ENCODE data around the gene EFHD2. TPM values are rescaled to one million over a fixed set of nuclear protein-coding genes. Genes with fewer than 3 reads are reported as not detected.
A peak's percentile ranks its signal among the peaks of the same experiment; 100 is the strongest.

The EFHD2 gene
- total RNA-seq, 1 experiment from 2014 or later, result 192 TPM

DNA sequence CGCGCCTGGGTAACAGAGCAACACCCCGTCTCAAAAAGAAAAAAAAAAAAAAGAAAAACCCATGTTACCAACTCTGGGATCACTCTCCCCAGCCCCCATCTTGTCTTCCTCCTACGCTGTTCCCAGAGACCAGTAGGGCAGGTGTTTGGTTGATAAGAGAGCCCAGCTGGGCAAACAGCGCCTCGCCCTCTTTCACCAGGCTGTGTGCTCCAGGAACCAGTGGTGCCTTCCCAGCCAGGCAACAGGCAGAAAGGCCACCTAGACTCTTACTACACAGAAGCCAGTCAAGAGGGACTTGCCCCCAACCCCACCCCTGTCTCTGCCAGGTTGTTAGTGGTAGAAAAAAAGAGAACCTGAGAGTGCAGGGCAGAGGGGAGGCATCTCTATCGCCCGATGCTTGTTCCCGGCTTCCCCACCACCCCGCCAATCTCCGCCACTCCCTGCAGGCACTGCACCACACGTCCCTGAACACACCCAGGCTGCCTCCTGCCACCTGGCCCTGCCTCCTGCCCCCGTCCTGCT, 14.5 kb downstream of the EFHD2 start:
- Histone ChIP-seq H3K36me3 (ENCODE audit: low read depth, low read length) (peaks cover 30% of the 10 kb centered on the region), H3K4me1 (ENCODE audit: insufficient read depth, low read length) (peaks cover 24% of the 10 kb centered on the region), H3K79me2 (ENCODE audit: low read length) (peaks cover 56% of the 10 kb centered on the region), H3K4me2 (ENCODE audit: low read length) (no peak overlapping the region), H2AFZ (ENCODE audit: low read length) (no peak overlapping the region), H3K9ac (ENCODE audit: low read length) (no peak overlapping the region), H3K9me3 (ENCODE audit: low read length) (no peaks in the 10 kb centered on the region), H3K27me3 (ENCODE audit: low read length) (no peaks in the 10 kb centered on the region), H3K27ac (ENCODE audit: low read length) (no peak overlapping the region), H3K4me3 (ENCODE audit: low read length) (no peak overlapping the region), H3F3A (ENCODE audit: low read length, unreplicated experiment) (no peaks in the 10 kb centered on the region), H3K9me2 (replicated peaks; ENCODE audit: low read length) (no peaks in the 10 kb centered on the region), H4K20me1 (ENCODE audit: low read length) (peaks cover 19% of the 10 kb centered on the region; the same call in 1 of the 2 replicates)
- ChIA-PET POLR2A (ENCODE audit: unreplicated experiment) (no interaction called here), CTCF (no interaction called here)
- ATAC-seq, result peak; percentile 21; the same call in 1 of the 2 replicates
- TF ChIP-seq, protein P1, sequence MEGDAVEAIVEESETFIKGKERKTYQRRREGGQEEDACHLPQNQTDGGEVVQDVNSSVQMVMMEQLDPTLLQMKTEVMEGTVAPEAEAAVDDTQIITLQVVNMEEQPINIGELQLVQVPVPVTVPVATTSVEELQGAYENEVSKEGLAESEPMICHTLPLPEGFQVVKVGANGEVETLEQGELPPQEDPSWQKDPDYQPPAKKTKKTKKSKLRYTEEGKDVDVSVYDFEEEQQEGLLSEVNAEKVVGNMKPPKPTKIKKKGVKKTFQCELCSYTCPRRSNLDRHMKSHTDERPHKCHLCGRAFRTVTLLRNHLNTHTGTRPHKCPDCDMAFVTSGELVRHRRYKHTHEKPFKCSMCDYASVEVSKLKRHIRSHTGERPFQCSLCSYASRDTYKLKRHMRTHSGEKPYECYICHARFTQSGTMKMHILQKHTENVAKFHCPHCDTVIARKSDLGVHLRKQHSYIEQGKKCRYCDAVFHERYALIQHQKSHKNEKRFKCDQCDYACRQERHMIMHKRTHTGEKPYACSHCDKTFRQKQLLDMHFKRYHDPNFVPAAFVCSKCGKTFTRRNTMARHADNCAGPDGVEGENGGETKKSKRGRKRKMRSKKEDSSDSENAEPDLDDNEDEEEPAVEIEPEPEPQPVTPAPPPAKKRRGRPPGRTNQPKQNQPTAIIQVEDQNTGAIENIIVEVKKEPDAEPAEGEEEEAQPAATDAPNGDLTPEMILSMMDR (conservative IDR thresholded peaks at IDR 0.05; ENCODE audit: low read depth, low read length), result no peak
- TF ChIP-seq EZH2phosphoT487 (IDR thresholded peaks at IDR 0.05; ENCODE audit: borderline replicate concordance, low read length) (no peak), EZH2 (IDR thresholded peaks at IDR 0.05; ENCODE audit: low read length, unreplicated experiment) (no peak)
- no peak for DNase-seq
- intact Hi-C loops (cut with micrococcal nuclease), result no loop called here
- no TSS peak for BruUV-seq (replicated peaks)

DNA sequence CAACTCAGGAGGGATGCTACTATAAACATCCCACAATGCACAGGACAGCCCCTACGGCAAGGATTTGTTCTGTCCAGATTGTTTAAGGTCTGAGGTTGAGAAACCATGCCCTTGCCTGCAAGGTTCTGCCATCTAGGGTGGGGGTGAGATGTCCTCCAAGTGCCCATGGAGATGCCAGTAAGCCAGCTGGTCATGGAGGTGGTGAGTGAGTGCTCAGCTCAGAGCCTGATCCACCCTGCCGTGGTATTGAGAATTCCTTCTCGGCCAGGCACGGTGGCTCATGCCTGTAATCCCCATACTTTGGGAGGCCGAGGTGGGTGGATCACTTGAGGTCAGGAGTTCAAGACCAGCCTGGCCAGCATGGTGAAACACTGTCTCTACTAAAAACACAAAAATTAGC, 15.3 kb downstream of the EFHD2 start:
- CTCF ChIA-PET, result no interaction called here
- H2AFZ ChIP-seq (ENCODE audit: low read length), result no peak overlapping the region
- H3K4me2 ChIP-seq (ENCODE audit: low read length), result no peak overlapping the region
- no peak overlapping the region for H3K27ac ChIP-seq (ENCODE audit: low read length)
- BruUV-seq (replicated peaks), result no TSS peak
- peaks cover 49% of the 10 kb centered on the region for H3K79me2 ChIP-seq (ENCODE audit: low read length)
- no peaks in the 10 kb centered on the region for H3K27me3 ChIP-seq (ENCODE audit: low read length)
- no peaks in the 10 kb centered on the region for H3F3A ChIP-seq (ENCODE audit: low read length, unreplicated experiment)
- POLR2A ChIA-PET (ENCODE audit: unreplicated experiment), result interaction anchor here (0.6 kb wide), 1 partner anchor 102 kb away, joined by 5 read pairs; no protein-coding TSS in a partner anchor
- H3K36me3 ChIP-seq (ENCODE audit: low read depth, low read length), result peaks cover 30% of the 10 kb centered on the region
- H3K9me2 ChIP-seq (replicated peaks; ENCODE audit: low read length), result no peaks in the 10 kb centered on the region
- H3K4me3 ChIP-seq (ENCODE audit: low read length), result no peak overlapping the region
- peaks cover 19% of the 10 kb centered on the region; the same call in 1 of the 2 replicates for H4K20me1 ChIP-seq (ENCODE audit: low read length)
- intact Hi-C loops (cut with micrococcal nuclease), result no loop called here
- DNase-seq, result no peak
- TF ChIP-seq EZH2 (IDR thresholded peaks at IDR 0.05; ENCODE audit: low read length, unreplicated experiment), result no peak
- TF ChIP-seq, protein P1 (conservative IDR thresholded peaks at IDR 0.05; ENCODE audit: low read depth, low read length), result no peak
- no peak for TF ChIP-seq EZH2phosphoT487 (IDR thresholded peaks at IDR 0.05; ENCODE audit: borderline replicate concordance, low read length)
- H3K9me3 ChIP-seq (ENCODE audit: low read length), result no peaks in the 10 kb centered on the region
- peaks cover 31% of the 10 kb centered on the region for H3K4me1 ChIP-seq (ENCODE audit: insufficient read depth, low read length)
- H3K9ac ChIP-seq (ENCODE audit: low read length), result no peak overlapping the region
- ATAC-seq, result no peak

DNA sequence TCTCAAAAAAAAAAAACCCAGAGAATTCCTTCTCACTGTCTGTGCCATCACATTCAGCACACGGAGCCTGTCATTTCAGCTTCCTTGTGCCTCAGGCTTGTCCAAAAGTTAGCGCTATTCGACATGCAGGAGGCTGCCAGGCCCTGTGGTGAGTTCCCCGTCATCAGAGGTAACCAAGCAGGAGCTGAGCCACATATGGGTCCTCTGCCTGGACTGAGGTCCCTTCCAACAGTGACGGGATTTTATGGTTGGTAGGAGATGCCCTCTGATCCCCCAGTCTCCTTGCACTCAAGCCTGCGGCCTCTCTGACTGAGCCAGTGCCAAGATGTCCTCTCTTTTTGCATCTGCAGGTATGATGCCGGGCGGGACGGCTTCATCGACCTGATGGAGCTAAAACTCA, 15.8 kb downstream of the EFHD2 start:
- H3K27ac ChIP-seq (ENCODE audit: low read length), result no peak overlapping the region
- no peak overlapping the region for H3K4me3 ChIP-seq (ENCODE audit: low read length)
- no peaks in the 10 kb centered on the region for H3K9me2 ChIP-seq (replicated peaks; ENCODE audit: low read length)
- peaks cover 35% of the 10 kb centered on the region for H3K4me1 ChIP-seq (ENCODE audit: insufficient read depth, low read length)
- no peaks in the 10 kb centered on the region for H3F3A ChIP-seq (ENCODE audit: low read length, unreplicated experiment)
- DNase-seq, result no peak
- no peaks in the 10 kb centered on the region for H3K27me3 ChIP-seq (ENCODE audit: low read length)
- peaks cover 44% of the 10 kb centered on the region for H3K79me2 ChIP-seq (ENCODE audit: low read length)
- ATAC-seq, result no peak
- ChIA-PET CTCF (no interaction called here), POLR2A (ENCODE audit: unreplicated experiment) (interaction anchor here (0.6 kb wide), 1 partner anchor 102 kb away, joined by 5 read pairs; no protein-coding TSS in a partner anchor)
- no peaks in the 10 kb centered on the region for H3K9me3 ChIP-seq (ENCODE audit: low read length)
- no peak overlapping the region for H3K9ac ChIP-seq (ENCODE audit: low read length)
- H3K36me3 ChIP-seq (ENCODE audit: low read depth, low read length), result peaks cover 28% of the 10 kb centered on the region
- H4K20me1 ChIP-seq (ENCODE audit: low read length), result peaks cover 19% of the 10 kb centered on the region; the same call in 1 of the 2 replicates
- H3K4me2 ChIP-seq (ENCODE audit: low read length), result no peak overlapping the region
- no peak overlapping the region for H2AFZ ChIP-seq (ENCODE audit: low read length)
- no peak for TF ChIP-seq EZH2 (IDR thresholded peaks at IDR 0.05; ENCODE audit: low read length, unreplicated experiment)
- no peak for TF ChIP-seq EZH2phosphoT487 (IDR thresholded peaks at IDR 0.05; ENCODE audit: borderline replicate concordance, low read length)
- TF ChIP-seq, protein P1 (conservative IDR thresholded peaks at IDR 0.05; ENCODE audit: low read depth, low read length), result no peak
- intact Hi-C loops (cut with micrococcal nuclease), result no loop called here
- no TSS peak for BruUV-seq (replicated peaks)
